Neuronal stem cell (in vitro differentiated cells): ENCODE measurements around the gene MEGF9.

Source experiments
- DNase-seq: peaks from one replicate; pipeline ENCODE4 v3.0.0-alpha.2; 2013; ENCODE audit warnings: low spot score
- H2AFZ ChIP-seq: one replicate; pipeline ENCODE4 v1.6.1; 2013; ENCODE audit warnings: mild to moderate bottlenecking, low read length, inconsistent platforms
- H2AK5ac ChIP-seq: 2 replicates; pipeline ENCODE4 v1.6.1; 2013; ENCODE audit warnings: low read depth, mild to moderate bottlenecking, inconsistent platforms, low read length, moderate library complexity, mixed read lengths
- H2BK120ac ChIP-seq: 2 replicates; pipeline ENCODE4 v1.6.1; 2013; ENCODE audit warnings: low read depth, mild to moderate bottlenecking, inconsistent platforms, low read length, moderate library complexity, mixed read lengths
- H2BK12ac ChIP-seq: one replicate; pipeline ENCODE4 v1.6.1; 2013; ENCODE audit warnings: low read length, inconsistent platforms
- H2BK15ac ChIP-seq: 2 replicates; pipeline ENCODE4 v1.6.1; 2013; ENCODE audit warnings: mild to moderate bottlenecking, low read length, inconsistent platforms, mixed read lengths
- H2BK5ac ChIP-seq: one replicate; pipeline ENCODE4 v1.6.1; 2013; ENCODE audit warnings: inconsistent platforms, mild to moderate bottlenecking, low read length, moderate library complexity
- H3K14ac ChIP-seq: one replicate; pipeline ENCODE4 v1.6.1; 2013; ENCODE audit warnings: low read length, inconsistent platforms
- H3K18ac ChIP-seq: 2 replicates; pipeline ENCODE4 v1.6.1; 2013; ENCODE audit warnings: low read length, inconsistent platforms
- H3K23ac ChIP-seq: 2 replicates; pipeline ENCODE4 v1.6.1; 2013; ENCODE audit warnings: low read depth, mild to moderate bottlenecking, mixed read lengths, low read length, inconsistent platforms; ENCODE audit not compliant: poor library complexity
- H3K27ac ChIP-seq: replicated peaks from 3 replicates; pipeline ENCODE4 v1.5.1; 2013; ENCODE audit warnings: low read length, inconsistent platforms
- H3K27me3 ChIP-seq, 3 experiments: 2 replicates each; pipeline ENCODE4 v1.6.1; 2013; ENCODE audit warnings: low read length in 3 of 3, mild to moderate bottlenecking in 2 of 3, inconsistent platforms in 1 of 3, low read depth in 1 of 3, mixed read lengths in 1 of 3, moderate library complexity in 1 of 3; ENCODE audit not compliant: control insufficient read depth in 3 of 3, insufficient read depth in 3 of 3
- H3K36me3 ChIP-seq, 2 donors: replicated peaks in 1 of 2; 2 replicates each; pipeline ENCODE4 v1.6.1; 2013; ENCODE audit warnings: low read length in 2 of 2; ENCODE audit not compliant: control insufficient read depth in 2 of 2, insufficient read depth in 2 of 2
- H3K4ac ChIP-seq: 2 replicates; pipeline ENCODE4 v1.6.1; 2013; ENCODE audit warnings: inconsistent platforms, mild to moderate bottlenecking, low read length, moderate library complexity
- H3K4me1 ChIP-seq, 2 donors: 1 replicate in 1 of 2; 2 replicates in 1 of 2; pipeline ENCODE4 v1.6.1; 2013; ENCODE audit warnings: low read length in 2 of 2, low read depth in 1 of 2; ENCODE audit not compliant: control insufficient read depth in 2 of 2, insufficient read depth in 1 of 2
- H3K4me2 ChIP-seq: one replicate; pipeline ENCODE4 v1.6.1; 2013; ENCODE audit warnings: mild to moderate bottlenecking, low read length, inconsistent platforms; ENCODE audit not compliant: insufficient read depth, poor library complexity, severe bottlenecking
- H3K4me3 ChIP-seq, 2 donors: 2 replicates each; pipeline ENCODE4 v1.5.1; 2013; ENCODE audit warnings: low read length in 2 of 2, mild to moderate bottlenecking in 2 of 2, inconsistent platforms in 1 of 2, moderate library complexity in 1 of 2
- H3K79me1 ChIP-seq: one replicate; pipeline ENCODE4 v1.6.1; 2013; ENCODE audit warnings: low read depth, mild to moderate bottlenecking, inconsistent platforms, low read length, moderate library complexity
- H3K9ac ChIP-seq: one replicate; pipeline ENCODE4 v1.6.1; 2013; ENCODE audit warnings: mild to moderate bottlenecking, low read depth, low read length, inconsistent platforms; ENCODE audit not compliant: poor library complexity
- H3K9me3 ChIP-seq, 2 donors: replicated peaks in 1 of 2; 2 replicates each; pipeline versions ENCODE3 to v1.6.1; 2013; ENCODE audit warnings: low read length in 2 of 2, mild to moderate bottlenecking in 2 of 2, inconsistent platforms in 1 of 2, low read depth in 1 of 2, mixed read lengths in 1 of 2, moderate library complexity in 1 of 2; ENCODE audit not compliant: control insufficient read depth in 2 of 2, insufficient read depth in 1 of 2
- H4K8ac ChIP-seq: one replicate; pipeline ENCODE4 v1.6.1; 2013; ENCODE audit warnings: low read depth, mild to moderate bottlenecking, inconsistent platforms, low read length, moderate library complexity
- H4K91ac ChIP-seq: one replicate; pipeline ENCODE4 v1.6.1; 2013; ENCODE audit warnings: low read length, low read depth, mild to moderate bottlenecking, inconsistent platforms; ENCODE audit not compliant: poor library complexity
- WGBS, 2 donors: extraction: QIAGEN DNeasy Blood & Tissue Kit; methylation state at CpG; one replicate each; pipeline ENCODE4 v1.1.7; 2013; ENCODE audit warnings: missing lambda C conversion rate in 2 of 2, mixed read lengths in 1 of 2; ENCODE audit not compliant: insufficient read length in 2 of 2, insufficient replicate concordance in 1 of 2; ENCODE audit errors: extremely low coverage in 2 of 2; 5-methylcytosine and 5-hydroxymethylcytosine counted together

The MEGF9 gene

GRCh38 chr9:120676767-120677402 is 37.4 kb downstream of the MEGF9 start:
- H2AFZ ChIP-seq, result no peak overlapping the region
- H3K9ac ChIP-seq, result peak overlapping the region; percentile 51
- no peaks in the 10 kb centered on the region for H3K79me1 ChIP-seq
- no peak overlapping the region for H3K27ac ChIP-seq
- no peak overlapping the region for H2BK15ac ChIP-seq
- H2BK12ac ChIP-seq, result no peak overlapping the region
- H3K4ac ChIP-seq, result no peak overlapping the region
- no CpG with 5 or more reads among the region's 12 CpGs for WGBS, 2 donors
- no peaks in the 10 kb centered on the region for H3K9me3 ChIP-seq
- no peak for DNase-seq
- no peak overlapping the region for H3K23ac ChIP-seq
- H2BK120ac ChIP-seq, result no peak overlapping the region
- H3K4me1 ChIP-seq, result peaks cover 4 to 5% of the 10 kb centered on the region in 2 donors
- no peak overlapping the region for H2BK5ac ChIP-seq
- H3K36me3 ChIP-seq, result no peaks in the 10 kb centered on the region
- H4K91ac ChIP-seq, result no peak overlapping the region
- no peak overlapping the region for H3K4me2 ChIP-seq
- H3K4me3 ChIP-seq, result no peak overlapping the region
- H2AK5ac ChIP-seq, result no peak overlapping the region
- no peak overlapping the region for H3K18ac ChIP-seq
- no peak overlapping the region for H3K14ac ChIP-seq
- H3K27me3 ChIP-seq, result no peaks in the 10 kb centered on the region
- H4K8ac ChIP-seq, result no peak overlapping the region

- peaks cover 0 to 13% of the 10 kb centered on the region in 2 donors for H3K9me3 ChIP-seq
- no peaks in the 10 kb centered on the region for H3K79me1 ChIP-seq
- no peak overlapping the region for H3K18ac ChIP-seq
- H3K4me2 ChIP-seq, result no peak overlapping the region
- H2BK15ac ChIP-seq, result no peak overlapping the region
- peaks cover 3 to 12% of the 10 kb centered on the region in 2 donors for H3K4me1 ChIP-seq
- H3K23ac ChIP-seq, result no peak overlapping the region
- no peak overlapping the region for H3K9ac ChIP-seq
- no peak for DNase-seq
- no peak overlapping the region for H3K4me3 ChIP-seq
- no peak overlapping the region for H2AFZ ChIP-seq
- H3K4ac ChIP-seq, result no peak overlapping the region
- H2BK120ac ChIP-seq, result no peak overlapping the region
- H3K27ac ChIP-seq, result no peak overlapping the region
- no peak overlapping the region for H2BK12ac ChIP-seq
- no peak overlapping the region for H4K91ac ChIP-seq
- H4K8ac ChIP-seq, result no peak overlapping the region
- no peaks in the 10 kb centered on the region for H3K27me3 ChIP-seq
- H2AK5ac ChIP-seq, result no peak overlapping the region
- no peak overlapping the region for H2BK5ac ChIP-seq
- no peak overlapping the region for H3K14ac ChIP-seq
- no peaks in the 10 kb centered on the region for H3K36me3 ChIP-seq
These were observed 45.9 kb downstream of the MEGF9 start for GRCh38 chr9:120668399-120668798.

- H2AK5ac ChIP-seq, result no peak overlapping the region
These were observed 50.3 kb downstream of the MEGF9 start for GRCh38 chr9:120663950-120664349.

GRCh38 chr9:120663380-120663779 is 50.9 kb downstream of the MEGF9 start:
- no peak for DNase-seq
- WGBS, 2 donors, result no CpG with 5 or more reads among the region's 3 CpGs
- Histone ChIP-seq H2BK15ac (no peak overlapping the region), H3K4me2 (no peak overlapping the region), H3K79me1 (no peaks in the 10 kb centered on the region), H2BK120ac (no peak overlapping the region), H3K27ac (no peak overlapping the region), H4K91ac (no peak overlapping the region), H3K4me3 (no peak overlapping the region), H4K8ac (no peak overlapping the region), H3K4ac (no peak overlapping the region), H3K9ac (no peak overlapping the region), H3K4me1 (peaks cover 1 to 16% of the 10 kb centered on the region in 2 donors), H2AFZ (no peak overlapping the region), H3K9me3 (peaks cover 0 to 11% of the 10 kb centered on the region in 2 donors), H3K18ac (no peak overlapping the region), H3K23ac (no peak overlapping the region), H2BK12ac (no peak overlapping the region), H3K14ac (no peak overlapping the region), H2BK5ac (no peak overlapping the region), H3K27me3 (no peaks in the 10 kb centered on the region), H2AK5ac (no peak overlapping the region), H3K36me3 (peaks cover 0 to 9% of the 10 kb centered on the region in 2 donors)

More at GRCh38 chr9:120663950-120664349, 50.3 kb downstream of the MEGF9 start:
- H2AFZ ChIP-seq, result no peak overlapping the region
- no peak overlapping the region for H3K23ac ChIP-seq
- no peak overlapping the region for H3K9ac ChIP-seq
- no peak overlapping the region for H3K4me2 ChIP-seq
- H4K8ac ChIP-seq, result no peak overlapping the region
- H3K36me3 ChIP-seq, result peaks cover 0 to 4% of the 10 kb centered on the region in 2 donors
- H2BK12ac ChIP-seq, result no peak overlapping the region
- peaks cover 0 to 11% of the 10 kb centered on the region in 2 donors for H3K9me3 ChIP-seq
- DNase-seq, result no peak
- H3K18ac ChIP-seq, result no peak overlapping the region
- no peaks in the 10 kb centered on the region for H3K27me3 ChIP-seq
- peaks cover 1 to 16% of the 10 kb centered on the region in 2 donors for H3K4me1 ChIP-seq
- no peak overlapping the region for H2BK120ac ChIP-seq
- no peaks in the 10 kb centered on the region for H3K79me1 ChIP-seq
- no peak overlapping the region for H3K4me3 ChIP-seq
- no peak overlapping the region for H3K27ac ChIP-seq
- no peak overlapping the region for H2BK15ac ChIP-seq
- H4K91ac ChIP-seq, result no peak overlapping the region
- no peak overlapping the region for H2BK5ac ChIP-seq
- H3K14ac ChIP-seq, result no peak overlapping the region
- no peak overlapping the region for H3K4ac ChIP-seq
